RWPE2 (cell line): Measurements from ENCODE around the gene ARID3B.

ENCODE experiments used
- ATAC-seq: fragments of 200-7000 bp; cut with Tn5 transposase; 3 replicates; pipeline ENCODE4 v1.9.1; 2021; ENCODE audit warnings: low read depth
- DNase-seq: peaks from one replicate; pipeline ENCODE4 v3.0.0-alpha.2; 2020; ENCODE audit warnings: low spot score
- H3K27ac ChIP-seq: fragments of 450-650 bp; 2 replicates; pipeline ENCODE4 v1.5.1; 2017; ENCODE audit warnings: mild to moderate bottlenecking; ENCODE audit not compliant: poor library complexity, severe bottlenecking
- H3K27me3 ChIP-seq: fragments of 250-450 bp; sonication (Bioruptor Pico); 2 replicates; pipeline ENCODE4 v1.5.1; 2021; ENCODE audit warnings: mild to moderate bottlenecking, moderate library complexity; ENCODE audit not compliant: insufficient read depth, poor library complexity, severe bottlenecking
- H3K36me3 ChIP-seq: fragments of 250-450 bp; sonication (Bioruptor Pico); 2 replicates; pipeline ENCODE4 v1.5.1; 2020; ENCODE audit warnings: low read depth, mild to moderate bottlenecking, moderate library complexity
- H3K4me1 ChIP-seq: fragments of 250-450 bp; sonication (Bioruptor Pico); 2 replicates; pipeline ENCODE4 v1.5.1; 2021; ENCODE audit warnings: mild to moderate bottlenecking, moderate library complexity; ENCODE audit not compliant: insufficient read depth, poor library complexity, severe bottlenecking
- H3K4me3 ChIP-seq: fragments of 250-450 bp; sonication (Bioruptor Pico); 2 replicates; pipeline ENCODE4 v1.5.1; 2021; ENCODE audit warnings: mild to moderate bottlenecking, moderate library complexity; ENCODE audit not compliant: severe bottlenecking
- H3K9me3 ChIP-seq: fragments of 250-450 bp; sonication (Bioruptor Pico); 2 replicates; pipeline ENCODE4 v1.5.1; 2021; ENCODE audit warnings: mild to moderate bottlenecking, moderate library complexity; ENCODE audit not compliant: severe bottlenecking
- CTCF ChIP-seq: fragments of 450-650 bp; IDR thresholded peaks from one replicate; pipeline ENCODE4 v1.5.1; 2017; ENCODE audit warnings: mild to moderate bottlenecking, moderate library complexity; ENCODE audit not compliant: poor library complexity, severe bottlenecking

ARID3B gene

GRCh38 chr15:74543583-74543982 is 2.6 kb downstream of the ARID3B start:
- DNase-seq (no peak), ATAC-seq (no peak)
- Histone ChIP-seq H3K36me3 (peaks cover 35% of the 10 kb centered on the region), H3K4me1 (peaks cover 33% of the 10 kb centered on the region), H3K27ac (no peak overlapping the region), H3K9me3 (no peaks in the 10 kb centered on the region), H3K4me3 (no peak overlapping the region), H3K27me3 (no peaks in the 10 kb centered on the region)
- TF ChIP-seq CTCF, result peak; percentile 82

GRCh38 chr15:74545086-74545485 is 4.1 kb downstream of the ARID3B start:
- Histone ChIP-seq H3K36me3 (peaks cover 47% of the 10 kb centered on the region), H3K9me3 (no peaks in the 10 kb centered on the region), H3K4me3 (no peak overlapping the region), H3K27ac (no peak overlapping the region), H3K27me3 (no peaks in the 10 kb centered on the region), H3K4me1 (peaks cover 33% of the 10 kb centered on the region)
- TF ChIP-seq CTCF, result no peak
- ATAC-seq, result no peak
- no peak for DNase-seq

GRCh38 chr15:74545776-74546656 is 5.0 kb downstream of the ARID3B start:
- Histone ChIP-seq H3K9me3 (no peaks in the 10 kb centered on the region), H3K27ac (peak overlapping the region; percentile 1), H3K27me3 (no peaks in the 10 kb centered on the region), H3K36me3 (peaks cover 53% of the 10 kb centered on the region), H3K4me1 (peaks cover 33% of the 10 kb centered on the region), H3K4me3 (no peak overlapping the region)
- TF ChIP-seq CTCF, result peak; percentile 50
- ATAC-seq (peak; percentile 81), DNase-seq (peak; percentile 100)

- TF ChIP-seq CTCF, result no peak
- peaks cover 62% of the 10 kb centered on the region for H3K36me3 ChIP-seq
- H3K27ac ChIP-seq, result no peak overlapping the region
- no peak for DNase-seq
- H3K27me3 ChIP-seq, result no peaks in the 10 kb centered on the region
- peaks cover 27% of the 10 kb centered on the region for H3K4me1 ChIP-seq
- ATAC-seq, result no peak
- H3K9me3 ChIP-seq, result no peaks in the 10 kb centered on the region
- no peak overlapping the region for H3K4me3 ChIP-seq
Observed at GRCh38 chr15:74547616-74548015, 6.6 kb downstream of the ARID3B start.

- no peak overlapping the region for H3K4me3 ChIP-seq
- H3K27me3 ChIP-seq, result no peaks in the 10 kb centered on the region
- no peak for TF ChIP-seq CTCF
- ATAC-seq (no peak), DNase-seq (no peak)
- H3K9me3 ChIP-seq, result no peaks in the 10 kb centered on the region
- peaks cover 21% of the 10 kb centered on the region for H3K4me1 ChIP-seq
- no peak overlapping the region for H3K27ac ChIP-seq
- peaks cover 69% of the 10 kb centered on the region for H3K36me3 ChIP-seq
Observed at GRCh38 chr15:74548241-74548640, 7.2 kb downstream of the ARID3B start.
